HG02943 (cell line): ENCODE measurements around the gene RAB40A.
"Not testable (repeated sequence)": the region's sequence is repeated elsewhere in the genome, so short reads cannot be mapped to it uniquely, and the experiment has no call there.

Source experiments
- ATAC-seq: cut with Tn5 transposase; IDR thresholded peaks from one replicate; pipeline ENCODE4 v1.9.1; 2021; ENCODE audit warnings: mild to moderate bottlenecking, low read depth, moderate library complexity; ENCODE audit not compliant: unreplicated experiment

RAB40A gene

DNA sequence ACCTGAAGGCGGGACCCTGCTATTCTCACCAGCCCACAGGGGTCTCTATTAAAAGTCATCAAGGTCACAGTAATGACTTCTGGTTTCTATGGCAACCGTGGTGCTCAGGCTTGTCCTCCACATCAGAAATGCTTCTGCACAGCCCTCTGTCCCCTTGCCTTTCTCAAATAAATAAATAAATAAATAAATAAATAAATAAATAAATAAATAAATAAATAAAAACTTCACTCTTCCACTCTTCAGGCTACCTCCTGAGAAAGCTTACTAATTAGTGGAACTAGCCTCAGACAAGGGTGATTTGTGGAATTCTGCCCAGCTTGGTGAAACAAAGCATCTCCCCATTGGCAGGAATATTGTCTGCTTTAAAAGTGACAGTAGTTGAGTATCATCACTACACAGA lies 5.5 kb upstream of the RAB40A start:
- no peak for ATAC-seq

- ATAC-seq = no peak
Measured at GRCh38 chrX:103523605-103524004, 4.3 kb upstream of the RAB40A start.

GRCh38 chrX:103520386-103520785 lies 1.1 kb upstream of the RAB40A start:
- ATAC-seq = no peak

GRCh38 chrX:103518571-103518970 lies 718 bp downstream of the RAB40A start:
- no peak for ATAC-seq

GRCh38 chrX:103517246-103517645 lies 2.0 kb downstream of the RAB40A start:
- ATAC-seq = no peak

DNA sequence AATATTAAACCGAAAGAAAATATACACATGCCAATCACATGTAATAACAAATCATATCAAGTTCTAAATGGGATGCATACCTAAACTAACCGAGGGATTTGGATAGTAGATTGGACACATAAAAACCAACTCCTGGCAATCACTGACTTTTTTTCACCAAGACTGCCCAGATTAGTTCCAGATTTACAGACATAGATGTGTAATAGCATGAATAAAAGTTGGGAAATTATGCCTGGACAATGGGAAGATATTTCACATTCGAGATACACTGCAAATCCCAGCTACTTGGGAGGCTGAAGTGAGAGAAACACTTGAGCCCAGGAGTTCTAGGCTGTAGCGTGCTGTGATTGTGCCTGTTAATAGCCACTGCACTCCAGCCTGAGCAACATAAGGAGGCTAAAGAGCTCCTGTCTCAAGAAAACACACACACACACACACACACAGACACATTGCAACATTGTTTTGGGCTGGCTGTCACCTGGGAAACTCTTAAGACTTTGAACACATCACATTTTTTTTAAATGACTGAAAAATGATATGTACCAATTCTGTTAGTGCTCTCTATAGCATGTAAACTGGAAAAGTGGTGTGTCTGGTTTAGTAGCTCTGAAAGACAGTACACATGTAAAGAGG lies 5.7 kb downstream of the RAB40A start:
- no peak for ATAC-seq

GRCh38 chrX:103513067-103513466 lies 6.2 kb downstream of the RAB40A start:
- ATAC-seq = no peak

GRCh38 chrX:103510031-103510430 lies 9.3 kb downstream of the RAB40A start:
- no peak for ATAC-seq

DNA sequence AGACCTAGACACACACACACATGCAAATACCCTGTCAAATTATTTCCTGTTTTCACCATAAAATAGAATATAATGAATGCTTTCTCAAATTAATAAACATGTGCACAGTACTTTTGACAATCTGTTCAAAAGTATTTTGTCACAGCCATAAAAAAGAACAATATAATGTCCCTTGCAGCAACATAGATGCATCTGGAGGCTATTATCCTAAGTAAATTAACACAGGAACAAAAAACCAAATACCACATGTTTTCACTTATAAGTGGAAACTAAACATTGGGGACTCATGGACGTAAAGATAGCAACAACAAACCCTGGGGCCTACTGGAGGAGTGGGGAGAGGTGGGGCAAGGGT lies 15.5 kb downstream of the RAB40A start:
- no peak for ATAC-seq

GRCh38 chrX:103503163-103503852 lies 16.0 kb downstream of the RAB40A start:
- no peak for ATAC-seq

GRCh38 chrX:103498786-103499185 lies 20.5 kb downstream of the RAB40A start:
- ATAC-seq = no peak

GRCh38 chrX:103495786-103496185 lies 23.5 kb downstream of the RAB40A start:
- no peak for ATAC-seq

DNA sequence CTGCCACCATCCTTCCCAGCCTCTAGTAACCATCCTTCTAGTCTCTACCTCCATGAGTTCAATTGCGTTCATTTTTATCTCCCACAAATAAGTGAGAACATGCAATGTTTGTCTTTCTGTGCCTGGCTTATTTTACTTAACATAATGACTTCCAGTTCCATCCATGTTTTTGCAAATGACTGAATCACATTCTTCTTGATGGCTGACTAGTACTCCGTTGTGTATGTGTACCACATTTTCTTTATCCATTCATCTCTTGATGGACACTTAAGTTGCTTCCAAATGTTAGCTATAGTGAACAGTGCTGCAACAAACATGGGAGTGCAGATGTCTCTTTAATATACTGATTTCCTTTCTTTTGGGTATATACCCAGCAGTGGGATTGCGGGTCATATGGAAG lies 25.7 kb downstream of the RAB40A start:
- ATAC-seq = not testable (repeated sequence)

DNA sequence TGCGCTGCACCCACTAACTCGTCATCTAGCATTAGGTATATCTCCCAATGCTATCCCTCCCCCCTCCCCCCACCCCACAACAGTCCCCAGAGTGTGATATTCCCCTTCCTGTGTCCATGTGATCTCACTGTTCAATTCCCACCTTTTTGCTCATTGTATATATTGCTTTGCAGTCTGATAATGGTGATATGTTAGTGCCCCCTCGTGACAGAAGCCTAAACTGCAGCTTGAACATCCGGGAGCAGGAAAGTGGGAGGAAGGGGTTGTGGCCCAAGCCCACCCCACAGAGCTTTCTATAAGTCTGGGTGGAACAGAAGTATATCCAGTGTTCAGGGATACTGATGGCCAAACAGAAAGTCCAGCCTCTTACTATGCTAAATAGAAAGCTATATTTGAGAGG lies 29.6 kb downstream of the RAB40A start:
- ATAC-seq = not testable (repeated sequence)

- ATAC-seq = no peak
Measured at GRCh38 chrX:103488794-103489193, 30.5 kb downstream of the RAB40A start.

GRCh38 chrX:103488332-103488731 lies 31.0 kb downstream of the RAB40A start:
- no peak for ATAC-seq

DNA sequence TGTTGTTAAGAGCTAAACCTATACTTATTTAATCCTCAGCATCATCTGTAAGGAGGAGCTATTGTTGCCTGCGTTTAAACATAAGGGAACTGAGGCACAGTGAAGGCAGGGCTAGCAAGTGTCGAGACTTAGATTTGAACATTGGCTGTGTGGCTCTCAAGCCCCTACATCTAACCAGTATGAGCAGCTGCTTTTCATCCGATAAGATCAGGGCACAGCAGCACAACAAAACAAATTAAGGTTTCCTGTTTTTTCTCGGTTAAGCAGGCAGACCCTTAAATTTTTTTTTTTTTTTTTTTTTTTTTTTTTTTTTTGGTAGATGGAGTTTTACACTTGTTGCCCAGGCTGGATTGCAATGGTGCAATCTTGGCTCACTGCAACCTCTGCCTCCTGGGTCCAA lies 35.6 kb downstream of the RAB40A start:
- no peak for ATAC-seq

DNA sequence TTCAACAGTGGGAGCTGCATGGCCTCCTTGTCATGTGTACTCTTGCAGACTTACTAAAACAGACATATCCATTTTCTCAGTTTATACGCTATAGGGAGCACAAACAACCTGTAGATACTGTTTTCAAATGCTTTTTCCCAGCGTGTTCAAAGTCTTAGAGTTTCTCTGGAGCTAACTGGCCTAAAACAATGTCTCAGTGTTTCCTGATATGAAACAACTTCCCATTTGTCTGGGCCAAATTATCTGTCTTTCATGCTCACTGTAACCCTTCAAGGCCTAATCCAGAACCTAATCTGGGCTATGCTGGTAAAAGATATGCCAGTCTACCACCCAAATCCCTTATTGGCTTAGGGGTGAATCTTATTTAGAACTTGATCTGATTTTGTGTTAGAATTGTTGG lies 38.8 kb downstream of the RAB40A start:
- no peak for ATAC-seq

- no peak for ATAC-seq
Measured at GRCh38 chrX:103477496-103477895, 41.8 kb downstream of the RAB40A start.

DNA sequence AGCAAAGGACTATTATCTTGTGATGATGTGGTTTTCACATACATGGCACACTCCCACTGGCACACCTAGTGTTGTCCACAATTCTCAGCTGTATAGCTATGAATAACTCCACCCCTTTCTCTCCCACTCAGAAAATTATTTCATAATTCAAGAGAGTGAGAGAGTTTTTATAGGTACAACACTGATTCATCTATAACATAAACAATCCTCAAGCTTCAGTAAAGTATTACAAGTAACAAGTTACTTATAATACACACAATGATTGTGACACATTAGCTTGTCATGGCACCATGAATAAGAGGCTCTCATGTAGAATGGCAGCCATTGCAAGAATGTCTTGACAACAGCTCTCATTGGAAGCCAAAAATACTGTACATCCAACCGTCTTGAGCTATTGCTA lies 43.9 kb downstream of the RAB40A start:
- no peak for ATAC-seq

DNA sequence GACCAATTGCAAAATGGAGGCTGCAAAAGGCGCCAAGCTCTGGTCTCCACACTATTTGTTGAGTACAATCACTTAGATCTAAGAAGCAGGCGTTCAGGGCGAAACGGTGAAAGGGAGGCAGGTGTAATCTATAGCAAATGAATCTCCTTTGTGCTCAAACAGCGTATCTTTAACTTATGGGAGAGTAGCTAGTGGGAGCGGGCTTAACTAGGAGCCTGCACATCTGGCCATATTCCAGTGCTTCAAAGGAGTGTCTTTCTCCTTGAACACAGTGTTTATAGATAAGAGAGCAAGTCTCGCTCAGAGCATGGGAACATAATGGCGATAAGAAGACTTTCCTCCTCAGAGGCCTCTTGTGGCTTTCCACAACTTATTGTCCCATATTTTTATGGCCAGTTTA lies 49.3 kb downstream of the RAB40A start:
- not testable (repeated sequence) for ATAC-seq

GRCh38 chrX:103467887-103468286 lies 51.4 kb downstream of the RAB40A start:
- ATAC-seq = no peak
